ENCODE results near the gene MMAA.
"Not testable (repeated sequence)": the region's sequence is repeated elsewhere in the genome, so short reads cannot be mapped to it uniquely, and the experiment has no call there.

GRCh38 chr4:145589381-145589780 is 29.8 kb upstream of the MMAA start:
- TF ChIP-seq CTCF (IDR thresholded peaks at IDR 0.05); ZFX (IDR thresholded peaks at IDR 0.05; ENCODE audit: borderline replicate concordance): not testable (repeated sequence)

Data from 22Rv1 (cell line).